HG02981 (cell line): ENCODE results near the gene HTR2B.
"Not testable (repeated sequence)": the region's sequence is repeated elsewhere in the genome, so short reads cannot be mapped to it uniquely, and the experiment has no call there.

ENCODE experiments used
- ATAC-seq: cut with Tn5 transposase; IDR thresholded peaks from one replicate; pipeline ENCODE4 v1.9.1; 2021; ENCODE audit warnings: mild to moderate bottlenecking, moderate library complexity; ENCODE audit not compliant: unreplicated experiment

HTR2B gene

DNA sequence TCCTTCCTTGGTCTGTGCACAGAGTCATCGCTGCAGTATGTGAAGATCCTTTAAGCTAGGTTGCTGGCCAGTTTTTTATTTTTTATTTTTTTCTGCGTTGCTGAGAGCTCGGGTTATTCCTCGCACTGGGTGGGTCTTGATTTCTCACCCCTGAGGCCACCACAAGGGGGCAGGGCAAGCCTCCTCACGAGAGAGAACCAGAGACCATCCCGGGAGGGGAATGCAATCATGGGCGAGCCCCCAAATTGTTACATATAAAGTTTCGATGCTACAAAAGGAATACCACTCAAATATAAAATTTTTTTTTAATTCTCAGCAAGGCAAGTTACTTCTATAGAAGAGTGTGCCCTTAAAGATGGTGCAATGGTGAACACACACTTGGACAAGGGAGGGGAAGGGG is 24.9 kb downstream of the HTR2B start:
- ATAC-seq, result no peak

DNA sequence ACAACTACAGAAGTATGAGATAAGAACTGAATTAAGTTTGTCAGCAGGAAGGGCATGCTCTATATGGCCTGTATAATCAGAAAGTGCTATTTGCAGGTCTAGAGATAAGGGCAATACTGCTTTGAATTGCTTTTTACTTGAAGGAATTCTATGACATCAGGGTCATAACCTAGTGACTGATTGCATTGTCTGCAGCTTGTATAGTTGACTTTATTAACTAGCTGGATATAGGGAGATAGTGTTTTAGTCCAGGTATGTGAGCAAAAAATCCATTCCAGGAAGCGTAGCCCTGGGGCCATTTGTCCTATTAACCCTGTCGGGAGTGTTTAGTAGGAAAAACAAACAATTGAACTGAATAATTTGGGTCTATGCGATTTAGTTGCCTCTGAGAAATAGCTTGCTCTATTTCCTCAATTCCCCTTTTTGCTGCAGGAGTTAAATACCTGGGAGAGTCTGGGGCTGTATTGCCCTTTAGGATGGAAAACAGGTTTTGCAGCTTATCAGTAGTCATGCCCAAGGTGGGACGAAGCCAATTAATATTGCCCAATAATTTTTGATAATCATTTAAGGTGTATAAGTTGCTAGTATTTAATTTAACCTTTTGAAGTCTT is 30.0 kb downstream of the HTR2B start:
- no peak for ATAC-seq

DNA sequence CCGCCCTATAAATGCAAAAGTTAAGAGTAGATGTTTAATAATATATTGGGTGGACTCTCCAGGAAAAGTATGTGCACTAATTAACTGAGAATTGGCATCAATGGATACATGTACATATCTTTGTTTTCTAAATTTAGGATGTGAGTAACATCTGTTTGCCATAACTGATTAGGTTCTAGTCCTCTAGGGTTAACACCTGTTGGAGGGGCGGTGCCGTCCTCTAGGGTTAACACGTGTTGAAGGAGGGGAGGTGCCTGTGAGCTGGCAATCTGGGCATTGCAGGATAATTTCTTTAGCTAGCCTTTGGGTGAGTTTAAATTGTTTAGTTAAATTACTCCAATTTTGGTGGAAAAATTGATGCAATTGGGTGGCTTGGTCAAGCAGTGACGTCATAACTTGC is 30.9 kb downstream of the HTR2B start:
- ATAC-seq, result no peak

DNA sequence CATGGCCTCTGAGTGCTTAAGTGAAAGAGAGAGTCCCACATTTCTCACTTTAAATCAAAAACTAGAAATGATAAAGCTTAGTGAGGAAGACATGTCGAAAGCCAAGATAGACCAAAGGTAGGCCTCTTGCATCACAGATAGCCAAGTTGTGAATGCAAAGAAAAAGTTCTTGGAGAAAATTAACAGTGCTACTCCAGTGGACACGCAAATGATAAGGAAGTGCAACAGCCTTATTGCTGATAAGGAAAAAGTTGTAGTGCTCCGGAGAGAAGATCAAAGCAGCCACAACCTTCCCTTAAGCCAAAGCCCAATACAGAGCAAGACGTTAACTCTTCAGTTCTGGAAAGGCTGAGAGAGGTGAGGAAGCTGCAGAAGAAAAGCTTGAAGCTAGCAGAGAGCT is 36.1 kb downstream of the HTR2B start:
- ATAC-seq, result no peak

DNA sequence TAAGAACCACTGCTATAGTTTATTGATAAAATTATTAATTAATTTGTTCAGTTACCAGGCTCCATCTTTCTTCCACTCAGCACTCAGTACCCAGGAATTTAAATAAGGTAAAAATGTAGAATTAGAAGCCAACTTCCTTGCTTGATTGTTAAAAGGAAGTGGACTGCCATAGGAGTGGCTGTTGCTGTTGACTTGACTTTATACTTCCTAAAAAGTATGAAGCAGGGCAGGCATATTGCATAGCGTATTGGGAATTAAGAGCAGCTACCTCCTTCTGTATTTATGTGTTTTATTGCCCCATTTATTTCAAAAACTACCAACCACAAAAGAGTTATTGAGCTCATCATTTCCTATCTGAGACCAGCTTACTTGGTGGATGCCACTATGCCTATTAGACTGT is 40.3 kb downstream of the HTR2B start:
- ATAC-seq, result no peak

DNA sequence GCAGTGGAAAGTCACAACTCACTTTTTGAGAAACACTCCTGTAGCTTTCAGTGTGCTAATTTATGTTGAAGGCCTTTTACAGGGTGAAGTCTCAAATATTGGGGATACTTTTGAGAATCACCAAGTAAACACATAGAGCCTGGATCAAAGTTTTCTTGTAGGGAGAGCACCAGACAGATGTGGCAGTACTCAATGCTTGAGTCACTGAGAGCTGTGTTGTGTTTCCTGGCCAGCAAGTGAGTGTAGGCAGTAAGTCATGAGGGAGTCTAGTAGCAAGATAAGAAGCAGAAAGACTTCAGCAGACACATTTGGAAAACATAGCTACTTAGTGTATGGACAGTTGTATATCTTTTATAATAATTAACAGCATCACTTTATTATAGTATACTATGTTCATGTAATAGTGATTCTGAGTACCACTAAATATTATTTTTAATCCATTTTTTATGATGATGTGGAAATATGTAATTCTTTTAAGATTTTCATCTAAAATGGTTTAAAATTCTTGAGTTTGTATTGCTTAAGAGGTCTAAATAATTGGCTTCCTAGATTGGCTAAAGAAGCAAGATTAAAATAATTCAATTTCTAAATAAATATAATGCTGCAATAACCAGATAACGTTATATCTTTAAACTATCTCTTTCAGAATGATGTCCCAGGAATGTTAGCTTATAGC is 55.3 kb downstream of the HTR2B start:
- no peak for ATAC-seq

DNA sequence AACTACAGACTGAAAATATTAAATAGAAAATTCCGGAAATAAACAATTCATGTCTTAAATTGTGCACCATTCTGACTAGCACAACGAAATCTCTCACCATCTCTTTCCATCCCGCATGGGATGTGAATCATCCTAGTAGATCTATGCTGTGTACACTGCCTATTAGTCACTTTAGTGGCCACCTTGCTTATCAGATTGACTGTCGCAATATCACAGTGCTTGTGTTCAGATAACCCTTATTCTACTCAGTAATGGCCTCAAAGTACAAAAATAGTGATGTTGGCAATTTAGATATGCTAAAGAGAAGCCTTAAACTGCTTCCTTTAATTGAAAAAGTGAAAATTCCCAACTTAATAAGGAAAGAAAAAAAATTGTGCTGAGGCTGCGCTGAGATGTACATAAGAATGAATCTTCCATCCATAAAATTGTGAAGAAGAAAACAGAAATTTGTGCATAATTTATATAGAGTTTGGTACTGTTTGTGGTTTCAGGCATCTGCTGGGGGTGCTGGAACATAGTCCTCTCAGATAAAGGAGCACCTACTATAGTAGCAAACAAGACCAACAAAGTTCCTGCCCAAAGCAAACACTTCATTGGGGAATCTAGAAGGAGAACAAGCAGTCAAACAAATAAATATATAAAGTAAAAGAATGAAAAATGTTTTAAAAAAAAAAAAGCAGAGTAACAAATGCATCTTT is 56.2 kb downstream of the HTR2B start:
- no peak for ATAC-seq

DNA sequence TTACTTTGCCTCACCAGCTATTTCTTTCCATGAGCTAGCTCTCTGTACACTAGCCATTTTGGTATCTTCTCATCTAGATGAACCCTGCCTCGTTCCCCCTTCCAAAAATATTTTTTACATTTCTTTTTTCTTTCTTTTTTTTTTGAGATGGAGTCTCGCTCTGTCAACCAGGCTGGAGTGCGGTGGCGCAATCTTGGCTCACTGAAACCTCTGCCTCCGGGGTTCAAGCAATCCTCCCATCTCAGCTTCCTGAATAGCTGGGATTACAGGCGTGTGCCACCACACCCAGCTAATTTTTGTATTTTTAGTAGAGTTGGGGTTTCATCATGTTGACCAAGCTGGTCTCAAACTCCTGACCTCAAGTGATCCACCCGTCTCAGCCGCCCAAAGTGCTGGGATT is 57.3 kb downstream of the HTR2B start:
- ATAC-seq, result not testable (repeated sequence)

DNA sequence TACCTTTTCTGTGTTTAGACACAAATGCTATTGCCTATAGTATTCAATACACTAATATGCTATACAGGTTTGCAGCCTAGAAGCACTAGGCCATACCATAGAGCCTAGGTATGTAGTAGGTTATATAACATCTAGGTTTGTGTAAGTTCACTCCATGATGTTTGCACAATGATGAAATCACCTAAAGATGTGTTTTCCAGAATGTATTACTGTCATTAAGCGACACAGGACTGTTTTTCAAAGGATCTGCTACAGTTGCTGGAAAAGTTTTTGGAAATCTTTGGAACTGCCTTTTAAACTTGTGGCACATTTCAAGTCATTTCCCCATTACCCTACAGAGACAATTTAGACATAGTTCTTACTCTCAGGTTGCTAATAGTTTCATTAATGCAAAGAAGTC is 58.9 kb downstream of the HTR2B start:
- no peak for ATAC-seq

DNA sequence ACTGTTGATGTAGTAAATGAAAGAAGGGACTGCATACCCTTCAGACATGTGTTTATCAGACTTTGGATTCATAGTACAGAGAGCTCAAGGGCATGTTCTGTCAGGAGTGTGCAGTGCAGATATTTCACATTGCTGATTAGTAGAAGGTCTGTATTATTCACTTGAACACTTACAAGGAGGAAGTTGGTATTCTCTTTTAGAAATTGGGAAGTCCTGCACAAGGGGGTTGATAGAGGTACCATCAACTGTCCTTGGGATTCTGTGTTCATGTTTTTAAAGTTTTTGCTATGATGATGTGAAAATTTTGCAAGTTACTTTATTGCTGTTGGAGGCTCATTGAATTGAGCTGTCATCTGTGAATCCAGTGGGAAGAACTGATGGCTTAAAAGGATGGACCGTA is 61.5 kb downstream of the HTR2B start:
- no peak for ATAC-seq

DNA sequence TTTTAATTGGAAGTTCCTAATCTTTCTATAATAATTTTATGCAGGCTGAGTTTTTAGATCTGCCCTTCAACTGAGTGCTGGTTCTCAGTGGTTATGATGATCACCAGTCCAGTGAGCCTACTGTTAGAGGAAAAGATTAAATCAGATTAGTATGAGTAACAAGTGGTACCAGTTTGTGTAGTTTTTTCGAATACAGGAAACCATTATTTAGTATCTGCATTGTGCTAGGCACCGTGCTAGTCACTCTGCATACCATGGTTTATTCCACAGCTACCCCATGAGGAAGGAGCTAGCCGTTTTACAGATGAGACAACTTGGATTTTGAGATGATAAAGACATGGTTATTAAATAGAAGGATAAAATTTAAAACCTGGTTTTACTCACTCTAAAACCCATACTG is 62.1 kb downstream of the HTR2B start:
- no peak for ATAC-seq

DNA sequence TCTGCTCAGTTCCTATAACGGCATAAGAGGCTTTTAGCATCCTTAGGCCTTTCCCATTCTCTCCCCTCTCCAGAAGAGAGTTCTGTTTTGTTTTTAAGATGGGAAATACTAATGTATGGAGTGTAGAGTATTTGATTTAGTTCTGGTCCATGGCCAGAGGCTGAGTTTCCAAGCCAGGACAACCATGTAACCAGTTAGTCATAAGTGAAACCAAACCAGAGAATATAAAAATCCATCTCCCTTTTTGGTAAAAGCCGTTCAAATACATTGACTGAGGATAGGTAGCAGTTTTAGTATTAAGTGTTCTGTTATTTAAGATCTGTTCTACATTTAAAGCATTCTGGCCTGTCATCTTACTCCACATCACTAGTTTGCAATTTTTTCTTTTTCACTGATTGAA is 65.1 kb downstream of the HTR2B start:
- ATAC-seq, result no peak

DNA sequence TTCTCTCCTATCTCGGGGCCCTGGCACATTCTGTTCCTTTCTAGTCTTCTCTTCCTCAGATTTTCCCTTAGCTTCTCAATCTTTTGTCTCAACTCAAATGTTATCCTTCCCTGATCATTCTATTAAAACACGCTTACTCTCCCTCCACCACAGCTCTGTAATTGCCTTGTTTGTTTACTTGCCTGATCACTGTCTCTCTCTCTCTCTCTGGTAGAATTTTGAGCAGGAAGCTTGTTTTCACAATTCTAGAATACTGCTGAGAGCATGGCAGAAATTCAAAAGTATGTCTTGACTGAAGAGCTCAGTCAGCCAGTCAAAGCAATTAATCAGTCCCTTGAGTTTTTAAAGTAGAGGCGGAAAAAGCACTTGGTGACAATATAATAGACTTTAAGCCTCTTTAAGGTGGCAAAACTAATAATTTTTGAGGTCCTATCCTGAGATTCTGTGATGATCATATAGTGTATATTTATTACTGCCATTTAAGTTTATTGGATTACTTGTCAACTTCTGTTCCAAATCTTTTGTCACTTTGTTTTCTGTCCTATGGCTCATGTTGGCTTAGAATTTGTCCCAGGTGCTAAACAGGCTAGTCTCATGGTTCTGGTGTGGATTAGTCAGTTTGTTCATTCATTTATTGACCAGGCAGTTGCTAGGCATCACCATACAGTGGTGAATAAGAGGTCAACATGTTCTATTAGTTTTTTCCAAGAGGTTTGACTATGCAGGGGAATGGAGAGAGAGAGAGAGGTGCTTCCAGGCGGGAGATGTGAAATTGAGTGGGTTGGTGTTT is 65.9 kb downstream of the HTR2B start:
- ATAC-seq, result no peak
